WERI-Rb-1 (cell line): Measurements from ENCODE around the gene ACRBP.
"Not testable (repeated sequence)": the region's sequence is repeated elsewhere in the genome, so short reads cannot be mapped to it uniquely, and the experiment has no call there.

Experiments
- DNase-seq: peaks from one replicate; pipeline ENCODE4 v3.0.0-alpha.2; 2020
- H3K27ac ChIP-seq: fragments of 250-450 bp; sonication (Bioruptor Pico); 2 replicates; pipeline ENCODE4 v1.5.1; 2020; ENCODE audit warnings: mild to moderate bottlenecking, moderate library complexity
- H3K27me3 ChIP-seq: fragments of 250-450 bp; sonication (Bioruptor Pico); 2 replicates; pipeline ENCODE4 v1.5.1; 2021; ENCODE audit warnings: mild to moderate bottlenecking, low read depth, moderate library complexity; ENCODE audit not compliant: insufficient read depth, severe bottlenecking
- H3K36me3 ChIP-seq: fragments of 250-450 bp; sonication (Bioruptor Pico); 2 replicates; pipeline ENCODE4 v1.5.1; 2020; ENCODE audit warnings: mild to moderate bottlenecking, moderate library complexity
- H3K4me3 ChIP-seq: 2 replicates; pipeline ENCODE4 v1.5.1; 2011; ENCODE audit warnings: low read depth, mild to moderate bottlenecking, control low read depth, low read length
- H3K9me3 ChIP-seq: fragments of 250-450 bp; sonication (Bioruptor Pico); 2 replicates; pipeline ENCODE4 v1.5.1; 2021; ENCODE audit warnings: mild to moderate bottlenecking, moderate library complexity; ENCODE audit not compliant: severe bottlenecking
- TF ChIP-seq, protein P1 (sequence below): IDR thresholded peaks from 2 replicates; pipeline ENCODE4 v1.5.1; 2011; ENCODE audit warnings: low read depth, mild to moderate bottlenecking, control low read depth, inconsistent platforms, low read length

Gene ACRBP

DNA sequence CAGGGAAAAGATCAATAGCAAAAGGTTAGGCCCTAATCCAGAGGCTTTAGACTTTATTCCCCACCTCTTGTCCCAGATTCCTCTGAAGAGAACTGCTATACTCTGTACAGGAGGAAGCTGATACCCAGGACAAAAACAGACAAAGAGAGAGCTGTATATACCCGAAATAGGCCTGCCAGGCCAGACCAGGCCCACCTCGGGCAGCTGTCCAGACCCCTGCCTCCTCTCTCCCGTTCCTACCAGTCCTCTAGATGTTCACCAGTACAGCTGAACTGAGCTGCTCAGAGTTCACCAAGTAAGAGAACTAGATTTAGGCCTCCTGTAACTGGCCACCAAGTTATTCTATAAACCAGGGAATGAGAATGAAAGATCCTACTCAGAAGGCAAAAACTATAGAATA lies 44.7 kb downstream of the ACRBP start:
- Histone ChIP-seq H3K9me3 (no peaks in the 10 kb centered on the region), H3K27ac (peak overlapping the region; percentile 65), H3K36me3 (peaks cover 82% of the 10 kb centered on the region), H3K27me3 (no peaks in the 10 kb centered on the region), H3K4me3 (no peak overlapping the region)
- DNase-seq: no peak
- TF ChIP-seq, protein P1, sequence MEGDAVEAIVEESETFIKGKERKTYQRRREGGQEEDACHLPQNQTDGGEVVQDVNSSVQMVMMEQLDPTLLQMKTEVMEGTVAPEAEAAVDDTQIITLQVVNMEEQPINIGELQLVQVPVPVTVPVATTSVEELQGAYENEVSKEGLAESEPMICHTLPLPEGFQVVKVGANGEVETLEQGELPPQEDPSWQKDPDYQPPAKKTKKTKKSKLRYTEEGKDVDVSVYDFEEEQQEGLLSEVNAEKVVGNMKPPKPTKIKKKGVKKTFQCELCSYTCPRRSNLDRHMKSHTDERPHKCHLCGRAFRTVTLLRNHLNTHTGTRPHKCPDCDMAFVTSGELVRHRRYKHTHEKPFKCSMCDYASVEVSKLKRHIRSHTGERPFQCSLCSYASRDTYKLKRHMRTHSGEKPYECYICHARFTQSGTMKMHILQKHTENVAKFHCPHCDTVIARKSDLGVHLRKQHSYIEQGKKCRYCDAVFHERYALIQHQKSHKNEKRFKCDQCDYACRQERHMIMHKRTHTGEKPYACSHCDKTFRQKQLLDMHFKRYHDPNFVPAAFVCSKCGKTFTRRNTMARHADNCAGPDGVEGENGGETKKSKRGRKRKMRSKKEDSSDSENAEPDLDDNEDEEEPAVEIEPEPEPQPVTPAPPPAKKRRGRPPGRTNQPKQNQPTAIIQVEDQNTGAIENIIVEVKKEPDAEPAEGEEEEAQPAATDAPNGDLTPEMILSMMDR: no peak

DNA sequence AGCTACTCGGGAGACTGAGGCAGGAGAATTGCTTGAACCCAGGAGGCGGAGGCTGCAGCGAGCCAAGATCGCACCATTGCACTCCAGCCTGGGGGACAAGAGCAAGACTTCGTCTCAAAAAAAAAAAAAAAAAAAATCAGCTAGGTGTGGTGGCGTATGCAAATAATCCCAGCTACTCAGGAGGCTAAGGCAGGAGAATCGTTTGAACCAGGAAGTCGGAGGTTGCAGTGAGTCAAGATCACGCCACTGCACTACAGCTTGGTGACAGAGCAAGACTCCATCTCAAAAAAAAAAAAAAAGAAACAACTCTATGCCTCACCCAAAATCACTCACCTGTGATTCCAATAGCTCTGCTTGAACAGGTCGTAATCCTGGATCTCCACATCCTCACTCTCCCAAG lies 51.6 kb downstream of the ACRBP start:
- not testable (repeated sequence) for H3K27me3 ChIP-seq, H3K4me3 ChIP-seq, H3K9me3 ChIP-seq, H3K27ac ChIP-seq, DNase-seq
- H3K36me3 ChIP-seq: peaks cover 100% of the 10 kb centered on the region

DNA sequence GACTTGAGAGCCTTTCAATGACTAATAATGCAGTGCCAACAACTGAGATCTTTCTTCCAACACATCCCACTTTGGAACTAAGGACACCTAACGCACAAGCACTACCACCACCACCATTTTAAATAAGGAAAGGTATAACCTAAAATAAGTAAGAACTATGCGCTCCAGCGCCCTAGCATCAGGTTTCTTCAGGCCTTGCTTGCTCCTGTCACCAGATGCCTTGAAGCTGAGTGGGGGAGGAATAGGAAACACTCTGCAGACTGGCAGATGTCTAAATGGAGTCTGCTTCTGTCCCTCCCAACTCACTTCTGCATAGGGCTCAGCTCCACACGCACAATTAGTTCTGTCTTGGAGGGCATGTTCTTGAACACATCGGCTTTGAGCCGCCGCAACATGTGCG lies 55.1 kb downstream of the ACRBP start:
- H3K4me3 ChIP-seq: no peak overlapping the region
- TF ChIP-seq, protein P1: no peak

More for the DNA sequence above, 55.1 kb downstream of the ACRBP start:
- Histone ChIP-seq H3K27me3 (no peaks in the 10 kb centered on the region), H3K27ac (no peak overlapping the region), H3K9me3 (no peaks in the 10 kb centered on the region), H3K36me3 (peaks cover 100% of the 10 kb centered on the region)
- DNase-seq: no peak
